NT2/D1 (cell line): Measurements from ENCODE around the gene CALML6.

Source experiments
- DNase-seq: peaks from one replicate; pipeline ENCODE4 v3.0.0-alpha.2; 2011; ENCODE audit warnings: low read depth, low spot score
- H3K27me3 ChIP-seq: 2 replicates; pipeline ENCODE4 v1.6.0; 2011; ENCODE audit warnings: mild to moderate bottlenecking; ENCODE audit not compliant: insufficient read length, insufficient read depth
- H3K36me3 ChIP-seq: 2 replicates; pipeline ENCODE4 v1.6.1; 2011; ENCODE audit warnings: mild to moderate bottlenecking, low read length, mixed read lengths; ENCODE audit not compliant: insufficient read depth, insufficient read length
- H3K4me1 ChIP-seq: 2 replicates; pipeline ENCODE4 v1.5.1; 2011; ENCODE audit not compliant: insufficient read depth, insufficient read length
- H3K4me3 ChIP-seq: 2 replicates; pipeline ENCODE4 v1.5.1; 2011; ENCODE audit warnings: low read depth; ENCODE audit not compliant: insufficient read length
- H3K9ac ChIP-seq: 2 replicates; pipeline ENCODE4 v1.6.0; 2011; ENCODE audit warnings: low read depth; ENCODE audit not compliant: insufficient read length
- H3K9me3 ChIP-seq: 2 replicates; pipeline ENCODE4 v1.5.1; 2011; ENCODE audit warnings: mild to moderate bottlenecking, low read length; ENCODE audit not compliant: insufficient read depth
- SUZ12 ChIP-seq: IDR thresholded peaks from 2 replicates; pipeline ENCODE4 v1.6.1; 2011; ENCODE audit not compliant: insufficient read length, insufficient read depth; ENCODE audit errors: extremely low read depth
- YY1 ChIP-seq: IDR thresholded peaks from 2 replicates; pipeline ENCODE4 v1.6.1; 2011; ENCODE audit not compliant: insufficient read length, insufficient read depth
- ZNF274 ChIP-seq: IDR thresholded peaks from 2 replicates; pipeline ENCODE4 v1.6.1; 2011; ENCODE audit warnings: mild to moderate bottlenecking, low read depth, low read length

CALML6 gene

DNA sequence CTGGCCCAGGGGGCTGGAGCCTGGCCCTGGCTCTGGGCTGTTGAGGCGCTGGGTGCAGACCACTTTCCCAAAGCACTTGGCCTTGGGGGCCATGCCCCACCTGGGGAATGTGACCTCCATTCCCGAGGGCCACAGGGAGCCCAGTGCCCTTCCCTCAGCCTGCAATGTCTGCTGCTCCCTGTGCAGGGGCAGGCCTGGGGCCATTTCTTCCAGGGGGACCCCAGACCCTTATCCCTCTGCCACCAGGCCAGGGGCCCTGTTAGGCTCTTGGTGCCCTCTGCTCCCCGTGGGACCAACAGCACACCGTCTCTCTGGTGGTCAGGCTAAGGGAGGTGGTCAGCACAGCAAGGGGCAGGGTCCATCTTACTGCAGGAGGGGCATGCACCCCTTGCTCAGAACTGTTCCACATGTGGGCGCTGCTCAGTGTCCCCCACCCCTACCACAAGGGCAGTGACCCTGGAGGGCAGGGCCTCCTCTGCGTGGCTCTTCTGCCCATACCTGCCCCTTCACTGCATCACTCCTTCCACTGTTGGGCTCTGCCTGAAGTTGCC lies 5.1 kb downstream of the CALML6 start:
- Histone ChIP-seq H3K9me3 (no peaks in the 10 kb centered on the region), H3K9ac (peak overlapping the region; percentile 64), H3K4me1 (peaks cover 26% of the 10 kb centered on the region), H3K27me3 (no peaks in the 10 kb centered on the region), H3K36me3 (no peaks in the 10 kb centered on the region), H3K4me3 (peak overlapping the region; percentile 32)
- TF ChIP-seq ZNF274 (no peak), SUZ12 (no peak), YY1 (no peak)
- DNase-seq: no peak

DNA sequence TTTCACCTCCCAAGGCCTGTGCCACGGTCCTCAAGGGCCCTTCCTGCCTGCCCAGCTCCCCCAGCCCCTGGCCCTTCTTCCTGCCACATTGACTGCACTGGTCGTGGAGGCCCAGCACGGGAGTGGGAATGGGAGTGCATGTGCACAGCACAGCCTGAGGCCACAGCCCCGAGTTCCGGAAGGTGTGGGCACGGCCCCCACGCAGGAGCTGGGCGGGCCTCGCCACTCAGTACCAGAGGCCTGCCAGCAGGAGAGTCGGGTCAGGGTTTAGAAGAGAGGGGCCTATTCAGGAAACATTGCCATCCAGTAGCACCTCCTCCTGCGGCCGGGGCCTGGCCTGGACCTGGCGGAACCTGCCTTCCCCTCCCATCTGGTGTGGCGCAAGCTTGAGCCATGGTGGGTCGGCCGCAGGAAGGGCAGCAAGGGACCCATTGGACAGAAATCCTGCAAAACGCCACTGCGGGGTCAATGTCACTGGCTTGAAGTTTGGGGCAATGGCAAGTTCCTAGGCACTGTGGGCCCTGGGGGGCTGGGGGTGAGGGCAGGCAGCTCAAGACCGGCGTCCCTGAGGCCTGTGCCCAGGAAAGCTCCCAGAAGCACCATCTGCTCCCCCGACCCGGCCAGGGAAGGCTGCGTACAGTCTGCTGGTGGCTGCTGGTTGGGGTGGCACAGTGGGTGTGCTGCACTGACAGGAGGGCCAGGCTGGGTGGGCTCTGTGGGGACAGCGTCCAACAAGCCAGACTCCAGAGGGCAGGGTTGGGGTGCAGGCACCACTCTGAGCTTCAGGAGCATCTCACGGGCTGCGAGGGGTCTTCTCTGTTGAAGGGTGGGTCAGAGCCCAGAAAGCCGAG lies 5.8 kb downstream of the CALML6 start:
- Histone ChIP-seq H3K4me1 (peaks cover 26% of the 10 kb centered on the region), H3K9ac (peak overlapping the region; percentile 4), H3K9me3 (no peaks in the 10 kb centered on the region), H3K27me3 (no peaks in the 10 kb centered on the region), H3K4me3 (no peak overlapping the region), H3K36me3 (no peaks in the 10 kb centered on the region)
- no peak for DNase-seq
- TF ChIP-seq SUZ12: no peak
- TF ChIP-seq ZNF274: no peak
- TF ChIP-seq YY1: no peak

- no peak overlapping the region for H3K9ac ChIP-seq
- H3K27me3 ChIP-seq: no peaks in the 10 kb centered on the region
- no peak overlapping the region for H3K4me3 ChIP-seq
- no peaks in the 10 kb centered on the region for H3K36me3 ChIP-seq
- H3K4me1 ChIP-seq: peaks cover 26% of the 10 kb centered on the region
- DNase-seq: no peak
- H3K9me3 ChIP-seq: no peaks in the 10 kb centered on the region
- TF ChIP-seq SUZ12 (no peak), YY1 (no peak), ZNF274 (no peak)
These were observed 6.4 kb downstream of the CALML6 start for GRCh38 chr1:1921459-1921862.

GRCh38 chr1:1921901-1922701 lies 7.0 kb downstream of the CALML6 start:
- Histone ChIP-seq H3K4me1 (peaks cover 26% of the 10 kb centered on the region), H3K9ac (no peak overlapping the region), H3K36me3 (no peaks in the 10 kb centered on the region), H3K27me3 (no peaks in the 10 kb centered on the region), H3K4me3 (no peak overlapping the region), H3K9me3 (no peaks in the 10 kb centered on the region)
- DNase-seq: no peak
- TF ChIP-seq SUZ12: no peak
- no peak for TF ChIP-seq YY1
- no peak for TF ChIP-seq ZNF274

- Histone ChIP-seq H3K4me3 (no peak overlapping the region), H3K9ac (no peak overlapping the region), H3K36me3 (no peaks in the 10 kb centered on the region), H3K4me1 (peaks cover 26% of the 10 kb centered on the region), H3K9me3 (no peaks in the 10 kb centered on the region), H3K27me3 (no peaks in the 10 kb centered on the region)
- TF ChIP-seq ZNF274: no peak
- TF ChIP-seq SUZ12: no peak
- TF ChIP-seq YY1: no peak
- no peak for DNase-seq
These were observed 7.6 kb downstream of the CALML6 start for GRCh38 chr1:1922702-1922955.

- no peak overlapping the region for H3K4me3 ChIP-seq
- no peaks in the 10 kb centered on the region for H3K27me3 ChIP-seq
- H3K9me3 ChIP-seq: no peaks in the 10 kb centered on the region
- no peak for DNase-seq
- no peaks in the 10 kb centered on the region for H3K36me3 ChIP-seq
- TF ChIP-seq SUZ12 (no peak), ZNF274 (no peak), YY1 (no peak)
- no peak overlapping the region for H3K9ac ChIP-seq
- H3K4me1 ChIP-seq: peaks cover 22% of the 10 kb centered on the region
These were observed 8.1 kb downstream of the CALML6 start for GRCh38 chr1:1922956-1923833.
